Chondrocyte (in vitro differentiated cells): Measurements from ENCODE around the gene METTL22. TPM values are rescaled to one million over a fixed set of nuclear protein-coding genes. Genes with fewer than 3 reads are reported as not detected.

ENCODE experiments used
- DNase-seq: peaks from one replicate; pipeline ENCODE4 v3.0.0; 2021; ENCODE audit warnings: mixed read lengths, low spot score
- H3K27ac Mint-ChIP-seq: one replicate; pipeline ENCODE4 v1.8.0; 2021; ENCODE audit warnings: mild to moderate bottlenecking, moderate library complexity, mixed read lengths; ENCODE audit not compliant: unreplicated experiment
- H3K27me3 Mint-ChIP-seq: 2 replicates; pipeline ENCODE4 v1.8.0; 2021; ENCODE audit warnings: low read depth, mixed read lengths
- H3K36me3 Mint-ChIP-seq: 2 replicates; pipeline ENCODE4 v1.8.0; 2021; ENCODE audit warnings: low read depth, mixed read lengths
- H3K4me1 Mint-ChIP-seq: 2 replicates; pipeline ENCODE4 v1.8.0; 2021; ENCODE audit warnings: low read depth, mild to moderate bottlenecking, mixed read lengths
- H3K4me3 Mint-ChIP-seq: one replicate; pipeline ENCODE4 v1.8.0; 2021; ENCODE audit warnings: mild to moderate bottlenecking, moderate library complexity, mixed read lengths; ENCODE audit not compliant: unreplicated experiment
- H3K9me3 Mint-ChIP-seq: 2 replicates; pipeline ENCODE4 v1.8.0; 2021; ENCODE audit warnings: low read depth, mixed read lengths
- long read RNA-seq: library from polyadenylated mRNA; stranded (forward); transcript quantifications from one replicate; pipeline ENCODE4 v2.0.0, GENCODE V29; 2021
- total RNA-seq: library from RNA; stranded (reverse); gene quantifications from 3 replicates; pipeline ENCODE4 v1.2.1, GENCODE V29; 2021
- TF ChIP-seq, protein P1 (sequence below): fragments of 200-600 bp; sonication (generic); IDR thresholded peaks from 2 replicates; pipeline ENCODE4 v1.5.0; 2021; ENCODE audit warnings: antibody characterized with exemption, mild to moderate bottlenecking, moderate library complexity

The METTL22 gene, protein sequence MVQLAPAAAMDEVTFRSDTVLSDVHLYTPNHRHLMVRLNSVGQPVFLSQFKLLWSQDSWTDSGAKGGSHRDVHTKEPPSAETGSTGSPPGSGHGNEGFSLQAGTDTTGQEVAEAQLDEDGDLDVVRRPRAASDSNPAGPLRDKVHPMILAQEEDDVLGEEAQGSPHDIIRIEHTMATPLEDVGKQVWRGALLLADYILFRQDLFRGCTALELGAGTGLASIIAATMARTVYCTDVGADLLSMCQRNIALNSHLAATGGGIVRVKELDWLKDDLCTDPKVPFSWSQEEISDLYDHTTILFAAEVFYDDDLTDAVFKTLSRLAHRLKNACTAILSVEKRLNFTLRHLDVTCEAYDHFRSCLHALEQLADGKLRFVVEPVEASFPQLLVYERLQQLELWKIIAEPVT
- total RNA-seq: 33.5 to 39.9 TPM (median 33.9 TPM) in 3 replicates
- long read RNA-seq, full-length matches to known transcripts: 23 of 38 reads
- long read RNA-seq, partial matches to known transcripts: 7 of 38 reads
- long read RNA-seq, other reads (novel, unspliced or antisense): 8 of 38 reads

- H3K4me1 Mint-ChIP-seq: peaks cover 14% of the 10 kb centered on the region
These were observed at the start of gene METTL22 for GRCh38 chr16:8621572-8622314. Gene METTL22, plus strand, starts transcription at chr16:8621698. Its CDS starts 3,968 bp downstream, at chr16:8625666.

GRCh38 chr16:8572063-8572918 lies 49.2 kb upstream of the METTL22 start:
- Mint-ChIP-seq H3K4me3 (no peak overlapping the region), H3K36me3 (no peaks in the 10 kb centered on the region), H3K4me1 (peaks cover 12% of the 10 kb centered on the region), H3K27ac (no peak overlapping the region), H3K27me3 (peaks cover 13% of the 10 kb centered on the region), H3K9me3 (no peaks in the 10 kb centered on the region)
- TF ChIP-seq, protein P1, sequence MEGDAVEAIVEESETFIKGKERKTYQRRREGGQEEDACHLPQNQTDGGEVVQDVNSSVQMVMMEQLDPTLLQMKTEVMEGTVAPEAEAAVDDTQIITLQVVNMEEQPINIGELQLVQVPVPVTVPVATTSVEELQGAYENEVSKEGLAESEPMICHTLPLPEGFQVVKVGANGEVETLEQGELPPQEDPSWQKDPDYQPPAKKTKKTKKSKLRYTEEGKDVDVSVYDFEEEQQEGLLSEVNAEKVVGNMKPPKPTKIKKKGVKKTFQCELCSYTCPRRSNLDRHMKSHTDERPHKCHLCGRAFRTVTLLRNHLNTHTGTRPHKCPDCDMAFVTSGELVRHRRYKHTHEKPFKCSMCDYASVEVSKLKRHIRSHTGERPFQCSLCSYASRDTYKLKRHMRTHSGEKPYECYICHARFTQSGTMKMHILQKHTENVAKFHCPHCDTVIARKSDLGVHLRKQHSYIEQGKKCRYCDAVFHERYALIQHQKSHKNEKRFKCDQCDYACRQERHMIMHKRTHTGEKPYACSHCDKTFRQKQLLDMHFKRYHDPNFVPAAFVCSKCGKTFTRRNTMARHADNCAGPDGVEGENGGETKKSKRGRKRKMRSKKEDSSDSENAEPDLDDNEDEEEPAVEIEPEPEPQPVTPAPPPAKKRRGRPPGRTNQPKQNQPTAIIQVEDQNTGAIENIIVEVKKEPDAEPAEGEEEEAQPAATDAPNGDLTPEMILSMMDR: no peak
- no peak for DNase-seq

More at GRCh38 chr16:8621572-8622314, at the start of gene METTL22:
- no peaks in the 10 kb centered on the region for H3K9me3 Mint-ChIP-seq
- peak within 1 kb of the TSS; percentile 97 for H3K4me3 Mint-ChIP-seq
- peak within 1 kb of the TSS; percentile 98 for H3K27ac Mint-ChIP-seq
- H3K27me3 Mint-ChIP-seq: peaks cover 18% of the 10 kb centered on the region
- TF ChIP-seq, protein P1: peak; percentile 2
- H3K36me3 Mint-ChIP-seq: peaks cover 7% of the 10 kb centered on the region
- no peak for DNase-seq

DNA sequence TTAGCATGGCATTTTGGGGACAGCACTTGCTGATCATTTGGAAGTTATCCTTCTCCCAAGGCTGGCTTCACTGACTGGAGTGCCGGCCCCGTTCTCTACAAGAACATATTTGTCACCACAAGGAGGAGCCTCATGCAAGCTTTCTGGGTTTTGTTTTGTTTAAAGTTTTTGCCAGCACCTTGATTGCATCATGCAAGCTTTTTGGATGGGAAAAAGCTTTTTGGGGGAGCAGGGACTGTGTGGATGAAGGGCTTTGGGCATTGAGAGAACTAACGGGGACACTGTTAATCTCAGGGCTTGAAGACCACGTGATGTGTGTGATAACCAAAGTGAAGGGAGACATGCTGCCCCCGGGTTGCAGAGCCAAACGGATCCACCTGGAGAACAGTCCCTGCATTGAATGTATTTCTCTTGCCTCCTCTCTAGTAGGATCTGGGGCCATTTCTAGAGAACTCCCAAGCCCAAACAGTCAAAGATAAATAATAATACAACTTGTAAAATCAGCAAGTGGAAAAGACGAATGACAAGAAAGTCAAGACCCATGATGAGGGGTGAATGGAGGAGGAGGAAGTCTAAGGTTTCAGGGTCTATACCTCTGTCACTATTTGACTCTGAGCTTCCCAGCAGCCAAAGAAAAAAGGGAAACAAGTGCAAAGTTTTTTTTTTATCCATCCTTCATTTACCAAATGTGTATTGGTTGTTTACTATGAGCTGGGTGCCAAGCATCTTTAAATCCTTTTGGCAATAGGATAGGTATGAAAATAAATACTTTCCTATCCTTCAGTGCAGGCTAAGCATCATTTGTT lies 48.4 kb upstream of the METTL22 start:
- H3K9me3 Mint-ChIP-seq: no peaks in the 10 kb centered on the region
- H3K4me3 Mint-ChIP-seq: no peak overlapping the region
- peaks cover 19% of the 10 kb centered on the region for H3K27me3 Mint-ChIP-seq
- DNase-seq: no peak
- H3K4me1 Mint-ChIP-seq: peaks cover 12% of the 10 kb centered on the region
- TF ChIP-seq, protein P1: peak; percentile 75
- no peak overlapping the region for H3K27ac Mint-ChIP-seq
- no peaks in the 10 kb centered on the region for H3K36me3 Mint-ChIP-seq

- H3K4me1 Mint-ChIP-seq: peaks cover 12% of the 10 kb centered on the region
- H3K27ac Mint-ChIP-seq: no peak overlapping the region
- TF ChIP-seq, protein P1: no peak
- H3K36me3 Mint-ChIP-seq: no peaks in the 10 kb centered on the region
- no peak overlapping the region for H3K4me3 Mint-ChIP-seq
- H3K27me3 Mint-ChIP-seq: peaks cover 21% of the 10 kb centered on the region
- DNase-seq: no peak
- H3K9me3 Mint-ChIP-seq: no peaks in the 10 kb centered on the region
These were observed 46.1 kb upstream of the METTL22 start for GRCh38 chr16:8575399-8575798.
